COLO829 (cell line): Measurements from ENCODE around the gene IL12A.

Experiments
- DNase-seq: peaks from one replicate; pipeline ENCODE4 v3.0.0; 2012; ENCODE audit warnings: low spot score

The IL12A gene

GRCh38 chr3:159988617-159989271 is at the start of gene IL12A:
Gene IL12A, plus strand, starts transcription at chr3:159988835.
- peak; percentile 61 for DNase-seq

- no peak for DNase-seq
Measured at GRCh38 chr3:159941038-159942000, 47.3 kb upstream of the IL12A start.

- no peak for DNase-seq
Measured at GRCh38 chr3:159944781-159945180, 43.9 kb upstream of the IL12A start.

GRCh38 chr3:159945930-159946329 is 42.7 kb upstream of the IL12A start:
- DNase-seq: no peak

- DNase-seq: peak; percentile 72
Measured at GRCh38 chr3:159947220-159947619, 41.4 kb upstream of the IL12A start.

- no peak for DNase-seq
Measured at GRCh38 chr3:159948429-159949144, 40.0 kb upstream of the IL12A start.

GRCh38 chr3:159950156-159950898 is 38.3 kb upstream of the IL12A start:
- no peak for DNase-seq

- no peak for DNase-seq
Measured at GRCh38 chr3:159951540-159951939, 37.1 kb upstream of the IL12A start.

- DNase-seq: peak; percentile 88
Measured at GRCh38 chr3:159953325-159954085, 35.1 kb upstream of the IL12A start.

- no peak for DNase-seq
Measured at GRCh38 chr3:159960188-159961148, 28.2 kb upstream of the IL12A start.

- DNase-seq: peak; percentile 39
Measured at GRCh38 chr3:159964166-159964973, 24.3 kb upstream of the IL12A start.

- DNase-seq: no peak
Measured at GRCh38 chr3:159971311-159971710, 17.3 kb upstream of the IL12A start.

- DNase-seq: no peak
Measured at GRCh38 chr3:159977295-159977694, 11.3 kb upstream of the IL12A start.

GRCh38 chr3:159978353-159978752 is 10.3 kb upstream of the IL12A start:
- DNase-seq: no peak

- DNase-seq: no peak
Measured at GRCh38 chr3:159978918-159979703, 9.5 kb upstream of the IL12A start.

GRCh38 chr3:159982442-159982974 is 6.1 kb upstream of the IL12A start:
- DNase-seq: no peak

- no peak for DNase-seq
Measured at GRCh38 chr3:159987291-159987711, 1.3 kb upstream of the IL12A start.
